ENCODE measurements around the gene JMJD1C. TPM values are rescaled to one million over a fixed set of nuclear protein-coding genes. Genes with fewer than 3 reads are reported as not detected.

Gene JMJD1C
- polyA plus RNA-seq, 2 of the 4 experiments (the other 2 are of a cell fraction): 15.9 to 47.2 TPM

DNA sequence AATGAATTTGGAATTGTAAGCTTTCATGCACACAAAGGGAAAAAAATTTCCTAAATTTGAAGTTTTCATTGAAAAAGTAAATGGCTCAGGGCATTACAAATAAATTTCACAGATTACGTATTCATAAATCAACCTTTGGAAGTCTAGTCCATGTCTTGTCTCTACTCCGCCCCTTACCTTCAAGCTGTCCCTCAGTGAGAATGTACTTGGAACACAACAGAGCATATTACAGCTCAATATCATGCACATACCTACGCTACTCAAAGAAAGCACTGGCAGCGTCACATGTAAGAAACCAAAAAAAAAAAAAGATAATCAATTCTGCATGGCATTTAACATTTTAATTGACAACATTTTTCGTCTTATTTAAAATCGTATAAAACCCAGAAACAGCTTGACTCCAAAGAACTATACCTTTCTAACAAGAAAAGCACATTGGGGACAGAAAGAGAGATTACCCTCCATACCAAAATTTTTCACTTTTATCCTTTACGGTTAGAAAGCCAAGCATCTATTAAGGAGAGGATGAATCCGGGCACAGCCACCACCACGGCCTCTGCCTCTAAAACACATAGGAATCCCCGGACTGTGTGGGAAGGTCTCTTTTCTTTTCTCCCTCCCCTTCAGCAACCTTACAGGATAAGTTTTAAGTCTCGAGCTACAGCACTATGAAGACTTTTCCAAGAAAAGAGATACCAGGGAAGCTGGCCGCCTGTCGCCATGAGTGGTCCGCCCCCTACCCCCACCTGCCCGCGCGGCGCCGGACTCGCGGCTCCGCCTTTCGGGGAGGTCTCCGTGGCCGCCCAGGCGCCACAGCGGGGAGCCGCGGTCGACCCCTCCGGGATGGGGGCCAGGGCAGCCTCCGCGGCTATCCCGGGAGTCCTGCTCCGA is 1.1 kb downstream of the JMJD1C start (continued):
- TF ChIP-seq, protein P1, sequence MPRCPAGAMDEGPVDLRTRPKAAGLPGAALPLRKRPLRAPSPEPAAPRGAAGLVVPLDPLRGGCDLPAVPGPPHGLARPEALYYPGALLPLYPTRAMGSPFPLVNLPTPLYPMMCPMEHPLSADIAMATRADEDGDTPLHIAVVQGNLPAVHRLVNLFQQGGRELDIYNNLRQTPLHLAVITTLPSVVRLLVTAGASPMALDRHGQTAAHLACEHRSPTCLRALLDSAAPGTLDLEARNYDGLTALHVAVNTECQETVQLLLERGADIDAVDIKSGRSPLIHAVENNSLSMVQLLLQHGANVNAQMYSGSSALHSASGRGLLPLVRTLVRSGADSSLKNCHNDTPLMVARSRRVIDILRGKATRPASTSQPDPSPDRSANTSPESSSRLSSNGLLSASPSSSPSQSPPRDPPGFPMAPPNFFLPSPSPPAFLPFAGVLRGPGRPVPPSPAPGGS (IDR thresholded peaks at IDR 0.05): no peak
- TF ChIP-seq CHD4 (IDR thresholded peaks at IDR 0.05; ENCODE audit: borderline replicate concordance): no peak
- no peak for TF ChIP-seq MYC (IDR thresholded peaks at IDR 0.05; ENCODE audit: borderline replicate concordance, low read length)
- TF ChIP-seq, protein P2, sequence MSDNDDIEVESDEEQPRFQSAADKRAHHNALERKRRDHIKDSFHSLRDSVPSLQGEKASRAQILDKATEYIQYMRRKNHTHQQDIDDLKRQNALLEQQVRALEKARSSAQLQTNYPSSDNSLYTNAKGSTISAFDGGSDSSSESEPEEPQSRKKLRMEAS (IDR thresholded peaks at IDR 0.05): no peak
- no peak for TF ChIP-seq TFCP2L1 (CRISPR knock-in tag; IDR thresholded peaks at IDR 0.05)
- TF ChIP-seq, protein P3, sequence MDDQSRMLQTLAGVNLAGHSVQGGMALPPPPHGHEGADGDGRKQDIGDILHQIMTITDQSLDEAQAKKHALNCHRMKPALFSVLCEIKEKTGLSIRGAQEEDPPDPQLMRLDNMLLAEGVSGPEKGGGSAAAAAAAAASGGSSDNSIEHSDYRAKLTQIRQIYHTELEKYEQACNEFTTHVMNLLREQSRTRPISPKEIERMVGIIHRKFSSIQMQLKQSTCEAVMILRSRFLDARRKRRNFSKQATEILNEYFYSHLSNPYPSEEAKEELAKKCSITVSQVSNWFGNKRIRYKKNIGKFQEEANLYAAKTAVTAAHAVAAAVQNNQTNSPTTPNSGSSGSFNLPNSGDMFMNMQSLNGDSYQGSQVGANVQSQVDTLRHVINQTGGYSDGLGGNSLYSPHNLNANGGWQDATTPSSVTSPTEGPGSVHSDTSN (IDR thresholded peaks at IDR 0.05): no peak
- TF ChIP-seq, protein P4, sequence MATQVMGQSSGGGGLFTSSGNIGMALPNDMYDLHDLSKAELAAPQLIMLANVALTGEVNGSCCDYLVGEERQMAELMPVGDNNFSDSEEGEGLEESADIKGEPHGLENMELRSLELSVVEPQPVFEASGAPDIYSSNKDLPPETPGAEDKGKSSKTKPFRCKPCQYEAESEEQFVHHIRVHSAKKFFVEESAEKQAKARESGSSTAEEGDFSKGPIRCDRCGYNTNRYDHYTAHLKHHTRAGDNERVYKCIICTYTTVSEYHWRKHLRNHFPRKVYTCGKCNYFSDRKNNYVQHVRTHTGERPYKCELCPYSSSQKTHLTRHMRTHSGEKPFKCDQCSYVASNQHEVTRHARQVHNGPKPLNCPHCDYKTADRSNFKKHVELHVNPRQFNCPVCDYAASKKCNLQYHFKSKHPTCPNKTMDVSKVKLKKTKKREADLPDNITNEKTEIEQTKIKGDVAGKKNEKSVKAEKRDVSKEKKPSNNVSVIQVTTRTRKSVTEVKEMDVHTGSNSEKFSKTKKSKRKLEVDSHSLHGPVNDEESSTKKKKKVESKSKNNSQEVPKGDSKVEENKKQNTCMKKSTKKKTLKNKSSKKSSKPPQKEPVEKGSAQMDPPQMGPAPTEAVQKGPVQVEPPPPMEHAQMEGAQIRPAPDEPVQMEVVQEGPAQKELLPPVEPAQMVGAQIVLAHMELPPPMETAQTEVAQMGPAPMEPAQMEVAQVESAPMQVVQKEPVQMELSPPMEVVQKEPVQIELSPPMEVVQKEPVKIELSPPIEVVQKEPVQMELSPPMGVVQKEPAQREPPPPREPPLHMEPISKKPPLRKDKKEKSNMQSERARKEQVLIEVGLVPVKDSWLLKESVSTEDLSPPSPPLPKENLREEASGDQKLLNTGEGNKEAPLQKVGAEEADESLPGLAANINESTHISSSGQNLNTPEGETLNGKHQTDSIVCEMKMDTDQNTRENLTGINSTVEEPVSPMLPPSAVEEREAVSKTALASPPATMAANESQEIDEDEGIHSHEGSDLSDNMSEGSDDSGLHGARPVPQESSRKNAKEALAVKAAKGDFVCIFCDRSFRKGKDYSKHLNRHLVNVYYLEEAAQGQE (IDR thresholded peaks at IDR 0.05): no peak

DNA sequence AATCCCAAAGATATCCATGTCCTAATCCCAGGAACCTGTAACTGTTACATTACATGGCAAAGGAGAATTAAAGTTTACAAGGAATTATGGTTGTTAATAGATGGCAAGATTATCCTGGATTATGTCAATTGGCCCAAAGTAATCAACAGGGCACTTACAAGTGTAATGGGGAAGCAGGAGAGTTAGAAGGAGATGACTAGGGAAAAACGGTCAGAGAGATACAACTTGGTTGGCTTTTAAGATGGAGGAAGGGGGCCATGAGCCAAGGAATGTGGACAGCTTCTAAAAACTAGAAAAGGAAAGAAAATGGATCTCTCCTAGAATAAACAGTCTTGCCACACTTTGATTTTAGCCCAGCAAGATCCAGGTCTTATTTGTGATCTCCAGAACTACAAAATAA is 3.3 kb downstream of the JMJD1C start:
- H3K9me3 ChIP-seq: no peaks in the 10 kb centered on the region
- no peak overlapping the region for H3K4me3 ChIP-seq
- 75% methylated on average over 1 of the region's 1 CpG for WGBS (ENCODE audit: missing lambda C conversion rate)
- H3K4me1 ChIP-seq: peaks cover 18% of the 10 kb centered on the region
- FAIRE-seq: no peak
- no peak for ATAC-seq
- DNase-seq (ENCODE audit: low read depth in 1 of 2, low spot score in 1 of 2): no peak
- ChIA-PET POLR2A (no interaction called here), CTCF (interaction anchor here (1.0 kb wide), 1 partner anchor 8 kb away, joined by 3 read pairs; no protein-coding TSS in a partner anchor)
- no peak for TF ChIP-seq HOXB5 (CRISPR knock-in tag; IDR thresholded peaks at IDR 0.05)
- TF ChIP-seq, protein P5, sequence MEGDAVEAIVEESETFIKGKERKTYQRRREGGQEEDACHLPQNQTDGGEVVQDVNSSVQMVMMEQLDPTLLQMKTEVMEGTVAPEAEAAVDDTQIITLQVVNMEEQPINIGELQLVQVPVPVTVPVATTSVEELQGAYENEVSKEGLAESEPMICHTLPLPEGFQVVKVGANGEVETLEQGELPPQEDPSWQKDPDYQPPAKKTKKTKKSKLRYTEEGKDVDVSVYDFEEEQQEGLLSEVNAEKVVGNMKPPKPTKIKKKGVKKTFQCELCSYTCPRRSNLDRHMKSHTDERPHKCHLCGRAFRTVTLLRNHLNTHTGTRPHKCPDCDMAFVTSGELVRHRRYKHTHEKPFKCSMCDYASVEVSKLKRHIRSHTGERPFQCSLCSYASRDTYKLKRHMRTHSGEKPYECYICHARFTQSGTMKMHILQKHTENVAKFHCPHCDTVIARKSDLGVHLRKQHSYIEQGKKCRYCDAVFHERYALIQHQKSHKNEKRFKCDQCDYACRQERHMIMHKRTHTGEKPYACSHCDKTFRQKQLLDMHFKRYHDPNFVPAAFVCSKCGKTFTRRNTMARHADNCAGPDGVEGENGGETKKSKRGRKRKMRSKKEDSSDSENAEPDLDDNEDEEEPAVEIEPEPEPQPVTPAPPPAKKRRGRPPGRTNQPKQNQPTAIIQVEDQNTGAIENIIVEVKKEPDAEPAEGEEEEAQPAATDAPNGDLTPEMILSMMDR (IDR thresholded peaks at IDR 0.05): no peak
- TF ChIP-seq ESRRA (IDR thresholded peaks at IDR 0.05; ENCODE audit: borderline replicate concordance, low read length): no peak
- TF ChIP-seq, protein P6, sequence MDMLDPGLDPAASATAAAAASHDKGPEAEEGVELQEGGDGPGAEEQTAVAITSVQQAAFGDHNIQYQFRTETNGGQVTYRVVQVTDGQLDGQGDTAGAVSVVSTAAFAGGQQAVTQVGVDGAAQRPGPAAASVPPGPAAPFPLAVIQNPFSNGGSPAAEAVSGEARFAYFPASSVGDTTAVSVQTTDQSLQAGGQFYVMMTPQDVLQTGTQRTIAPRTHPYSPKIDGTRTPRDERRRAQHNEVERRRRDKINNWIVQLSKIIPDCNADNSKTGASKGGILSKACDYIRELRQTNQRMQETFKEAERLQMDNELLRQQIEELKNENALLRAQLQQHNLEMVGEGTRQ (IDR thresholded peaks at IDR 0.05): no peak
- no peak for TF ChIP-seq FOSL2 (IDR thresholded peaks at IDR 0.05)
- TF ChIP-seq FOSL2 (CRISPR knock-in tag; IDR thresholded peaks at IDR 0.05): no peak
- no peak for TF ChIP-seq EHMT2 (IDR thresholded peaks at IDR 0.05; ENCODE audit: low read depth)
- H3K4me2 ChIP-seq: no peak overlapping the region
- H3K27ac ChIP-seq: no peak overlapping the region
